GM12878 (cell line): ENCODE measurements around the gene SOX5. TPM values are rescaled to one million over a fixed set of nuclear protein-coding genes. Genes with fewer than 3 reads are reported as not detected.
A peak's percentile ranks its signal among the peaks of the same experiment; 100 is the strongest.

Experiments
- ATAC-seq: fragments of 200-7000 bp; cut with Tn5 transposase; 3 replicates; pipeline ENCODE4 v1.9.1; 2020; ENCODE audit warnings: mild to moderate bottlenecking, moderate library complexity
- BruUV-seq: library from RNA; stranded (reverse); fragments of 400-500 nt; replicated peaks from 2 replicates; lab custom pipeline; 2021; lab: Mats Ljungman, UMichigan
- CTCF ChIA-PET: fragments of 300-600 bp; sonication (Branson Sonifier 250); formaldehyde crosslinking; extraction: SDS; loops from one replicate; lab custom pipeline; 2021; ENCODE audit warnings: inconsistent platforms; lab: Yijun Ruan, JAX
- POLR2A ChIA-PET: fragments of 350-600 bp; formaldehyde crosslinking; extraction: SDS; loops from one replicate; lab custom pipeline; 2021; ENCODE audit warnings: inconsistent platforms; lab: Charles Lee
- RAD21 ChIA-PET: fragments of 300-600 bp; sonication (Branson Sonifier 250); formaldehyde crosslinking; loops from one replicate; lab custom pipeline; 2023; ENCODE audit warnings: antibody characterized with exemption; ENCODE audit not compliant: unreplicated experiment; lab: Charles Lee
- SMC1A ChIA-PET: fragments of 300-600 bp; sonication (Branson Sonifier 250); formaldehyde crosslinking; loops from one replicate; lab custom pipeline; 2023; ENCODE audit not compliant: unreplicated experiment, uncharacterized antibody; lab: Charles Lee
- DNase-seq: peaks from one replicate; pipeline ENCODE4 v3.0.0-alpha.2; 2011; ENCODE audit warnings: low read depth, low spot score
- FAIRE-seq: peaks from 3 replicates; lab custom pipeline; 2011; peaks lifted over from hg19 to GRCh38; lab: Jason Lieb, UNC
- H2AFZ ChIP-seq: 2 replicates; pipeline ENCODE4 v1.6.0; 2011; ENCODE audit warnings: low read depth, low read length, control low read depth; ENCODE audit not compliant: control insufficient read depth
- H3K27ac ChIP-seq: 2 replicates; pipeline ENCODE4 v1.5.1; 2011; ENCODE audit warnings: control low read depth; ENCODE audit not compliant: control insufficient read depth, insufficient read depth
- H3K27me3 ChIP-seq, 2 experiments: replicated peaks in 1 of 2; 2 replicates each; pipeline versions ENCODE4 v1.6.0 to v1.6.1; 2011; ENCODE audit warnings: low read length in 1 of 2; ENCODE audit not compliant: control insufficient read depth in 2 of 2, insufficient read depth in 2 of 2
- H3K36me3 ChIP-seq, 2 experiments: 2 replicates each; pipeline ENCODE4 v1.5.1; 2011; ENCODE audit warnings: low read length in 1 of 2; ENCODE audit not compliant: control insufficient read depth in 2 of 2, insufficient read depth in 2 of 2
- H3K4me1 ChIP-seq: 2 replicates; pipeline ENCODE4 v1.6.1; 2011; ENCODE audit warnings: mild to moderate bottlenecking, low read length, moderate library complexity, mixed read lengths; ENCODE audit not compliant: control insufficient read depth, insufficient read depth
- H3K4me2 ChIP-seq: 2 replicates; pipeline ENCODE4 v1.6.0; 2011; ENCODE audit warnings: control low read depth; ENCODE audit not compliant: control insufficient read depth, insufficient read depth
- H3K4me3 ChIP-seq: fragments of 200-600 bp; sonication (generic); 2 replicates; pipeline ENCODE4 v1.5.1; 2016
- H3K79me2 ChIP-seq: 2 replicates; pipeline ENCODE4 v1.6.0; 2011; ENCODE audit warnings: low read length; ENCODE audit not compliant: control insufficient read depth, insufficient read depth
- H3K9ac ChIP-seq: 2 replicates; pipeline ENCODE4 v1.8.0; 2011; ENCODE audit warnings: low read length, control low read depth, mixed read lengths; ENCODE audit not compliant: control insufficient read depth, insufficient read depth
- H3K9me3 ChIP-seq: replicated peaks from 3 replicates; pipeline ENCODE4 v1.5.1; 2011; ENCODE audit warnings: mild to moderate bottlenecking, low read length; ENCODE audit not compliant: control insufficient read depth, insufficient read depth
- H4K20me1 ChIP-seq: 2 replicates; pipeline ENCODE4 v1.6.0; 2011; ENCODE audit not compliant: control insufficient read depth, insufficient read depth
- BRCA1 ChIP-seq: IDR thresholded peaks from 2 replicates; pipeline ENCODE4 v1.6.1; 2011; ENCODE audit warnings: low read depth, low read length, improper control_type of control experiment
- CHD4 ChIP-seq: fragments of 200-600 bp; sonication (generic); IDR thresholded peaks from 2 replicates; pipeline ENCODE4 v1.6.1; 2016; ENCODE audit warnings: mild to moderate bottlenecking
- ETV6 ChIP-seq, 2 experiments: fragments of 450-650 bp in 1 of 2; IDR thresholded peaks in 1 of 2; conservative IDR thresholded peaks in 1 of 2; 2 replicates each; pipeline ENCODE4 v1.6.1; 2014; ENCODE audit warnings: antibody characterized with exemption in 1 of 2, borderline replicate concordance in 1 of 2, low read depth in 1 of 2, mild to moderate bottlenecking in 1 of 2, moderate library complexity in 1 of 2
- IRF4 ChIP-seq: IDR thresholded peaks from 2 replicates; pipeline ENCODE4 v1.6.1; 2011; ENCODE audit warnings: low read depth, low read length
- IRF5 ChIP-seq: fragments of 450-650 bp; IDR thresholded peaks from 2 replicates; pipeline ENCODE4 v1.6.1; 2017; ENCODE audit warnings: borderline replicate concordance
- MAX ChIP-seq: IDR thresholded peaks from 2 replicates; pipeline ENCODE4 v1.6.1; 2012; ENCODE audit warnings: low read depth, low read length, improper control_type of control experiment
- MLLT1 ChIP-seq: fragments of 450-650 bp; IDR thresholded peaks from 2 replicates; pipeline ENCODE4 v1.6.1; 2016; ENCODE audit warnings: mild to moderate bottlenecking
- RELB ChIP-seq: fragments of 450-650 bp; IDR thresholded peaks from 2 replicates; pipeline ENCODE4 v1.6.1; 2017; ENCODE audit warnings: low read depth, mild to moderate bottlenecking, moderate library complexity
- SIN3A ChIP-seq: IDR thresholded peaks from 2 replicates; pipeline ENCODE4 v1.6.1; 2012; ENCODE audit warnings: low read depth, low read length, improper control_type of control experiment
- TAF1 ChIP-seq: IDR thresholded peaks from 2 replicates; pipeline ENCODE4 v1.6.1; 2011; ENCODE audit warnings: mild to moderate bottlenecking, low read depth, low read length, borderline replicate concordance
- TARDBP ChIP-seq: IDR thresholded peaks from 2 replicates; pipeline ENCODE4 v1.6.1; 2016; ENCODE audit warnings: borderline replicate concordance
- ZNF384 ChIP-seq: IDR thresholded peaks from 2 replicates; pipeline ENCODE4 v1.6.1; 2012; ENCODE audit warnings: low read depth, mild to moderate bottlenecking, low read length, improper control_type of control experiment, borderline replicate concordance
- WGBS: methylation state at CpG from one replicate; pipeline ENCODE4 v1.1.6; 2016; ENCODE audit warnings: low lambda C conversion rate; ENCODE audit not compliant: insufficient replicate concordance, insufficient coverage; ENCODE audit errors: missing lambda C conversion rate; 5-methylcytosine and 5-hydroxymethylcytosine counted together
- in situ Hi-C: fragments of 300-500 bp; cut with MboI; formaldehyde crosslinking; loops from 9 replicates; pipeline ENCODE4 v1.14.3; 2018; ENCODE audit warnings: mixed read lengths
- intact Hi-C: fragments of 100-400 bp; cut with micrococcal nuclease; formaldehyde crosslinking; loops from one replicate; pipeline ENCODE4 v1.14.2; 2022; ENCODE audit not compliant: unreplicated experiment
- polyA plus RNA-seq, 11 experiments: library from polyadenylated mRNA; depleted of rRNA in 4 of 11; unstranded in 6 of 11; stranded (reverse) in 5 of 11; fragments of >200 nt; fragmentation: Nextera tagmentation in 4 of 11; fragmentation: Illumina TruSeq in 1 of 11; extraction: Ambion mirVana in 4 of 11; extraction: Trizol in 1 of 11; gene quantifications; 1 replicate in 1 of 11; 2 replicates in 10 of 11; pipeline versions ENCODE4 v1.2.1 to v1.2.3, GENCODE V29; 2011 to 2016; ENCODE audit warnings: inconsistent platforms in 2 of 11, missing spikeins in 2 of 11, low read depth in 1 of 11
- total RNA-seq, 4 experiments: library from RNA; depleted of rRNA in 3 of 4; stranded (reverse); fragments of >200 nt in 3 of 4; fragmentation: Illumina TruSeq in 1 of 4; extraction: Trizol in 1 of 4; gene quantifications; 2 replicates each; pipeline versions ENCODE4 v1.2.1 to v1.2.3, GENCODE V29; 2013 to 2021

SOX5 gene
- total and polyA plus RNA-seq, 10 of the 15 experiments (the other 5 are each of a cell fraction or from before 2014, with no cell fraction given) = 0.08 to 1.0 (median 0.24) TPM

- POLR2A ChIA-PET = no interaction called here
- no peak overlapping the region for H3K4me3 ChIP-seq
- no peaks in the 10 kb centered on the region for H3K36me3 ChIP-seq
- FAIRE-seq = no peak
- in situ Hi-C loops (no loop called here), intact Hi-C loops (no loop called here)
- TF ChIP-seq ETV6 (conservative IDR thresholded peaks at IDR 0.05 in 1 of 2, IDR thresholded peaks at IDR 0.05 in 1 of 2; ENCODE audit: borderline replicate concordance in 1 of 2, low read depth in 1 of 2) (no peak), ZNF384 (no peak), IRF4 (no peak), IRF5 (no peak), MLLT1 (no peak), BRCA1 (no peak), TARDBP (no peak), TAF1 (no peak), MAX (no peak), SIN3A (no peak), RELB (no peak), CHD4 (no peak)
- no peaks in the 10 kb centered on the region for H3K27me3 ChIP-seq
- H3K79me2 ChIP-seq = no peaks in the 10 kb centered on the region
- no peak overlapping the region for H3K27ac ChIP-seq
- no peaks in the 10 kb centered on the region for H3K4me1 ChIP-seq
- SMC1A ChIA-PET = interaction anchor here (0.8 kb wide), 1 partner anchor 17 kb away, joined by 3 read pairs; no protein-coding TSS in a partner anchor
- WGBS = 25% methylated on average over 3 of the region's 3 CpGs
- RAD21 ChIA-PET = no interaction called here
- no TSS peak for BruUV-seq
- DNase-seq = no peak
- H4K20me1 ChIP-seq = no peaks in the 10 kb centered on the region
- no peak overlapping the region for H3K9ac ChIP-seq
- no peak overlapping the region for H2AFZ ChIP-seq
- CTCF ChIA-PET = no interaction called here
- H3K9me3 ChIP-seq = no peaks in the 10 kb centered on the region
- peak; percentile 41; the same call in 1 of the 3 replicates for ATAC-seq
- no peak overlapping the region for H3K4me2 ChIP-seq
These were observed 139.1 kb downstream of the SOX5 start for GRCh38 chr12:23810329-23810902.
